ENCODE measurements around the gene SYNE1. TPM values are rescaled to one million over a fixed set of nuclear protein-coding genes. Genes with fewer than 3 reads are reported as not detected.
"Not testable (repeated sequence)": the region's sequence is repeated elsewhere in the genome, so short reads cannot be mapped to it uniquely, and the experiment has no call there.

The SYNE1 gene
- total RNA-seq, 1 experiment from 2014 or later: 23.0 TPM

DNA sequence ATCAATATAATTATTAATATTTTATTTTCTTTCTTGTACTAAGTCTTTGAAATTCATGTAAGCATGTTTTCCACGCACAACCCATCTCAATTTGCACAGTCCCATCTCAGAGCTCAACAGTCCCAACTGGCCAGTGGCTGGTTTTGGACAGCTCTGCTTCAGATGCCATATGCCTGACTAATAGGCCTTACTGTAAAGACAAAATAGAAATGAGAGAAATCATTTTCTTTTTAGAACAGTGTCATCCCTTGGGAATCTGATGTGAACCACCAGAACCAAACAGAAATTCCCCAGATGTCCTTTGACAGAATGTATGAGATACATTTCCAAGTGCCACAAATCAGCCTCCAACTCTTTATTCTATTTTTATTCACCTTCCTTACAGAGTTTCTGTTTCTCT, 490.8 kb downstream of the SYNE1 start:
- Histone ChIP-seq H3K4me1 (no peaks in the 10 kb centered on the region), H3K36me3 (ENCODE audit: control insufficient read depth, insufficient read depth, low read length) (no peaks in the 10 kb centered on the region), H3K27me3 (replicated peaks; ENCODE audit: control insufficient read depth, insufficient read depth, low read length) (no peaks in the 10 kb centered on the region), H3K9me3 (no peaks in the 10 kb centered on the region), H3K4me3 (ENCODE audit: low read depth, low read length) (no peak overlapping the region)
- H3K27ac Mint-ChIP-seq (ENCODE audit: unreplicated experiment): no peak overlapping the region
- H3K4me3 Mint-ChIP-seq (ENCODE audit: unreplicated experiment): no peak overlapping the region
- TF ChIP-seq, protein P1, sequence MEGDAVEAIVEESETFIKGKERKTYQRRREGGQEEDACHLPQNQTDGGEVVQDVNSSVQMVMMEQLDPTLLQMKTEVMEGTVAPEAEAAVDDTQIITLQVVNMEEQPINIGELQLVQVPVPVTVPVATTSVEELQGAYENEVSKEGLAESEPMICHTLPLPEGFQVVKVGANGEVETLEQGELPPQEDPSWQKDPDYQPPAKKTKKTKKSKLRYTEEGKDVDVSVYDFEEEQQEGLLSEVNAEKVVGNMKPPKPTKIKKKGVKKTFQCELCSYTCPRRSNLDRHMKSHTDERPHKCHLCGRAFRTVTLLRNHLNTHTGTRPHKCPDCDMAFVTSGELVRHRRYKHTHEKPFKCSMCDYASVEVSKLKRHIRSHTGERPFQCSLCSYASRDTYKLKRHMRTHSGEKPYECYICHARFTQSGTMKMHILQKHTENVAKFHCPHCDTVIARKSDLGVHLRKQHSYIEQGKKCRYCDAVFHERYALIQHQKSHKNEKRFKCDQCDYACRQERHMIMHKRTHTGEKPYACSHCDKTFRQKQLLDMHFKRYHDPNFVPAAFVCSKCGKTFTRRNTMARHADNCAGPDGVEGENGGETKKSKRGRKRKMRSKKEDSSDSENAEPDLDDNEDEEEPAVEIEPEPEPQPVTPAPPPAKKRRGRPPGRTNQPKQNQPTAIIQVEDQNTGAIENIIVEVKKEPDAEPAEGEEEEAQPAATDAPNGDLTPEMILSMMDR (IDR thresholded peaks at IDR 0.05; ENCODE audit: insufficient read depth in 1 of 2, low read depth in 1 of 2, low read length in 1 of 2, severe bottlenecking in 1 of 2, unreplicated experiment in 1 of 2): no peak
- no peaks in the 10 kb centered on the region for H3K9me3 Mint-ChIP-seq (ENCODE audit: unreplicated experiment)
- DNase-seq: no peak
- H3K27me3 Mint-ChIP-seq (ENCODE audit: insufficient read depth, unreplicated experiment): no peaks in the 10 kb centered on the region
- no TSS peak for BruUV-seq (replicated peaks)
- peaks cover 7% of the 10 kb centered on the region for H3K4me1 Mint-ChIP-seq (ENCODE audit: low read depth, unreplicated experiment)
- ChIA-PET POLR2A (no interaction called here), CTCF (no interaction called here)
- no peaks in the 10 kb centered on the region for H3K36me3 Mint-ChIP-seq (ENCODE audit: insufficient read depth, unreplicated experiment)
- intact Hi-C loops (cut with micrococcal nuclease; ENCODE audit: unreplicated experiment): no loop called here

GRCh38 chr6:152143359-152143758, 493.8 kb downstream of the SYNE1 start:
- Histone ChIP-seq H3K9me3 (no peaks in the 10 kb centered on the region), H3K4me3 (ENCODE audit: low read depth, low read length) (no peak overlapping the region), H3K27me3 (replicated peaks; ENCODE audit: control insufficient read depth, insufficient read depth, low read length) (no peaks in the 10 kb centered on the region), H3K4me1 (no peaks in the 10 kb centered on the region), H3K36me3 (ENCODE audit: control insufficient read depth, insufficient read depth, low read length) (no peaks in the 10 kb centered on the region)
- POLR2A ChIA-PET: no interaction called here
- CTCF ChIA-PET: no interaction called here
- BruUV-seq (replicated peaks): no TSS peak
- TF ChIP-seq, protein P1 (IDR thresholded peaks at IDR 0.05; ENCODE audit: insufficient read depth in 1 of 2, low read depth in 1 of 2, low read length in 1 of 2, severe bottlenecking in 1 of 2, unreplicated experiment in 1 of 2): no peak
- Mint-ChIP-seq H3K4me1 (ENCODE audit: low read depth, unreplicated experiment) (peaks cover 7% of the 10 kb centered on the region), H3K9me3 (ENCODE audit: unreplicated experiment) (no peaks in the 10 kb centered on the region), H3K27me3 (ENCODE audit: insufficient read depth, unreplicated experiment) (no peaks in the 10 kb centered on the region), H3K36me3 (ENCODE audit: insufficient read depth, unreplicated experiment) (no peaks in the 10 kb centered on the region), H3K27ac (ENCODE audit: unreplicated experiment) (no peak overlapping the region), H3K4me3 (ENCODE audit: unreplicated experiment) (no peak overlapping the region)
- DNase-seq: no peak
- intact Hi-C loops (cut with micrococcal nuclease; ENCODE audit: unreplicated experiment): no loop called here

DNA sequence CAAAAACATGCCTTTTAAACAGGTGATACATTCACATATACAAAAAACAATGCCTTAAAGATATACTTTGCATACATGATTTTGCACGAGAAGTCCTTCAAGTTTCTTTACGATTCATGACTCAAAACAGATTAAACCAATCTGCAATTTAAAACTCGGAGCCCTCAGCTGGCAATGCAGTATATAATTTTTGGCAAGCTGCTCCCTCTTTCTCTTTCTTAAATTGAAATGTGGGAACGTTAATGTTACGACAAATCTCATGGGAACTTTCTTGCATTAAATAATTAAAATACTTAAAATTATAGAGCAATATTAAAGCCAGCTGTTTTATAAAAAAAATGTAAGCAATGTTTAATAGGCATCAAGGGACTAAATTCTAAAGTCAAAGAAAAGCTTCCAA, 495.1 kb downstream of the SYNE1 start:
- H3K27ac Mint-ChIP-seq (ENCODE audit: unreplicated experiment): no peak overlapping the region
- ChIA-PET CTCF (no interaction called here), POLR2A (no interaction called here)
- H3K9me3 ChIP-seq: no peaks in the 10 kb centered on the region
- no peak overlapping the region for H3K4me3 ChIP-seq (ENCODE audit: low read depth, low read length)
- H3K36me3 Mint-ChIP-seq (ENCODE audit: insufficient read depth, unreplicated experiment): no peaks in the 10 kb centered on the region
- BruUV-seq (replicated peaks): no TSS peak
- no peak for DNase-seq
- H3K27me3 ChIP-seq (replicated peaks; ENCODE audit: control insufficient read depth, insufficient read depth, low read length): no peaks in the 10 kb centered on the region
- H3K36me3 ChIP-seq (ENCODE audit: control insufficient read depth, insufficient read depth, low read length): no peaks in the 10 kb centered on the region
- no peaks in the 10 kb centered on the region for H3K4me1 ChIP-seq
- H3K4me1 Mint-ChIP-seq (ENCODE audit: low read depth, unreplicated experiment): peaks cover 7% of the 10 kb centered on the region
- no peaks in the 10 kb centered on the region for H3K9me3 Mint-ChIP-seq (ENCODE audit: unreplicated experiment)
- no peaks in the 10 kb centered on the region for H3K27me3 Mint-ChIP-seq (ENCODE audit: insufficient read depth, unreplicated experiment)
- TF ChIP-seq, protein P1 (IDR thresholded peaks at IDR 0.05; ENCODE audit: insufficient read depth in 1 of 2, low read depth in 1 of 2, low read length in 1 of 2, severe bottlenecking in 1 of 2, unreplicated experiment in 1 of 2): no peak
- H3K4me3 Mint-ChIP-seq (ENCODE audit: unreplicated experiment): no peak overlapping the region
- intact Hi-C loops (cut with micrococcal nuclease; ENCODE audit: unreplicated experiment): no loop called here

DNA sequence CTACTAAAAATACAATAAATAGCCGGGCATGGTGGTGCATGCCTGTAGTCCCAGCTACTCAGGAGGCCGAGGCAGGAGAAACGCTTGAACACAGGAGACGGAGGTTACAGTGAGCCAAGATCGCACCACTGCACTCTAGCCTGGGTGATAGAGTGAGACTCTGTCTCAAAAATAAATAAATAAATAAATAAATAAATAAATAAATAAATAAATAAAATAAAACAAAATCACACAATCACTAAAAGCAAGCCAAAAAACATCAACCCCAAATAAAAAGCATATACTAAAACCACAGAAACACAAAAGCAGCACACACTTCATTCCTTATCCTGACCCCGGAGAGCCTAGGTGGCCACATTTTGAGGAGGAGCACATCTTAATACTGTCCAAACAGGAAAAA, 498.8 kb downstream of the SYNE1 start:
- DNase-seq; H3K4me3 Mint-ChIP-seq (ENCODE audit: unreplicated experiment); H3K36me3 Mint-ChIP-seq (ENCODE audit: insufficient read depth, unreplicated experiment); H3K27me3 ChIP-seq (replicated peaks; ENCODE audit: control insufficient read depth, insufficient read depth, low read length); H3K27me3 Mint-ChIP-seq (ENCODE audit: insufficient read depth, unreplicated experiment); H3K4me3 ChIP-seq (ENCODE audit: low read depth, low read length); H3K9me3 ChIP-seq; H3K27ac Mint-ChIP-seq (ENCODE audit: unreplicated experiment); CTCF ChIA-PET; POLR2A ChIA-PET; H3K36me3 ChIP-seq (ENCODE audit: control insufficient read depth, insufficient read depth, low read length); BruUV-seq (replicated peaks); H3K9me3 Mint-ChIP-seq (ENCODE audit: unreplicated experiment): not testable (repeated sequence)
- intact Hi-C loops (cut with micrococcal nuclease; ENCODE audit: unreplicated experiment): loop anchor here (5.0 kb wide), 1 partner anchor 219 kb away; no protein-coding TSS in a partner anchor
- H3K4me1 Mint-ChIP-seq (ENCODE audit: low read depth, unreplicated experiment): peaks cover 20% of the 10 kb centered on the region
- H3K4me1 ChIP-seq: peaks cover 15% of the 10 kb centered on the region

All from Caco-2 (cell line).